Measurements from ENCODE around the gene LAMC2. TPM values are rescaled to one million over a fixed set of nuclear protein-coding genes. Genes with fewer than 3 reads are reported as not detected.

LAMC2 gene
- total and polyA plus RNA-seq, 8 donors: 38.1 to 104 (median 46.6) TPM

DNA sequence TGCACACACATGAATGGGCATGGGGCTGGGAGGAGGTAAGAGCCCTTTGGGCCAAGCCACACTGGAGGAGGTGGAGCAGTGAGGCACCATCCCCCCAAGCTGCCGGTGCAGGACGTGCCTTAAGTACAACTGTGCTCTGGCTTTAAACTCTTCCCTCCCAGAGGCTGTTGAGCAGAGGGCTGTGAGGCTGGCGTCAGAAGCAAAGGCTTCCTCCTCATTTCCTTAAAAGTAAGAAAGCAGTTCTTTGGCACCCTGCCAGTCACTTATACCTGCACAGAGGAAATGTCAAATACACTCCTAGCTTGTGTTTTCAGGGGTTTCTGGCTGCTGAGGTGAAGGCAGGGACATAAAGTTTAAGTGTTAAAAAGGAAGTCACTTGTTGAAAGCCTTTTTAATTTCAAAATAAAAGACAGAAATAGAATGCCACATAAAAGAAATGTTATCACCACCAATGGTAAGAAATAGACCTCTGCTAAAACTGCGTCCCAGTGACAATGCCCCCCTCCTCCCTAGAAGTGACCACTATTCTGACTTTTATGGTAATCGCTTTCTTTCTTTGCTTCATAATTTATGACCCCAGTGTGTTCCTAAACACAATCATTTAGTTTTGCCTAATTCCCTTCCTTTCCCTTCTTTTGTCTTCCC, 33.0 kb downstream of the LAMC2 start:
- H3K36me3 ChIP-seq: no peaks in the 10 kb centered on the region
- H3K27me3 ChIP-seq: no peaks in the 10 kb centered on the region
- no peak overlapping the region for H3K27ac ChIP-seq
- no peak for TF ChIP-seq CTCF (IDR thresholded peaks at IDR 0.05)
- no peaks in the 10 kb centered on the region for H3K9me3 ChIP-seq
- intact Hi-C loops (cut with DNase I): no loop called here
- DNase-seq (peak in 3 of 4 donors; percentile 51 to 84 (median 73)), ATAC-seq (peak; percentile 92)
- H3K4me3 ChIP-seq: no peak overlapping the region
- peaks cover 9 to 19% of the 10 kb centered on the region in 2 donors for H3K4me1 ChIP-seq

DNA sequence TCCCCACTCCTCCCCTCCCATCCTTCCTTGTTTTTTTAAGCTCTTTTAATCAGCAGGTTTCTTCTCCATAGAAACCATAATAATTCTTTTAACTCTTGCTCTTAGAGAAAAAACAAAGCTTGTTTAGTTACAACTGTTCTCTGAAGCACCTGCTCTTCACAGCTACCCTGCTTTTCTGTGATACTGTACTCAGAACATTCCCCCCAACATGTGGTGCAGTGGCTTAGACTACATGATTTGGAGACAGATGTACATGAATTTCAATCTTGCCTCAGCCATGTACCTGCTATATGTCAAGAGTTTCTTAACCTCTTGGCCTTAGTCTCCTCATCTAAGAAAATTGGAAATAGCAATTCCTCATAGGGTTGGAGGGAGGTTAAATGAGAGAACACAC, 33.5 kb downstream of the LAMC2 start:
- H3K36me3 ChIP-seq: no peaks in the 10 kb centered on the region
- H3K4me3 ChIP-seq: no peak overlapping the region
- ATAC-seq (no peak), DNase-seq (no peak)
- no peak overlapping the region for H3K27ac ChIP-seq
- H3K9me3 ChIP-seq: no peaks in the 10 kb centered on the region
- no peak for TF ChIP-seq CTCF (IDR thresholded peaks at IDR 0.05)
- H3K4me1 ChIP-seq: peaks cover 9 to 16% of the 10 kb centered on the region in 2 donors
- no peaks in the 10 kb centered on the region for H3K27me3 ChIP-seq
- intact Hi-C loops (cut with DNase I): loop anchor here in 1 of 2 donors (10.0 kb wide), 1 partner anchor 255 kb away; no protein-coding TSS in a partner anchor

DNA sequence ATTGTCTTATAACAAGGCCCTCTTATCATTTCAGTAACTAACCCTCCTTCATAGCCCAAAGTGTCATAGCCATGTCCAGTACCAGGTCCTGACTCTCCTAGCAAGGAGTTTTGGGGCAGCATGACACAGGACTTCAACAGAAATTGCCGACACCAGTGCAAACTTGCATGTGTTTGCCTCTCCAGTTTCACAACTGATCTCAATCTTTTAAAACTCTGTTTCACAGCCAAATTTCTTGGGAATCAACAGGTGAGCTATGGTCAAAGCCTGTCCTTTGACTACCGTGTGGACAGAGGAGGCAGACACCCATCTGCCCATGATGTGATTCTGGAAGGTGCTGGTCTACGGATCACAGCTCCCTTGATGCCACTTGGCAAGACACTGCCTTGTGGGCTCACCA, 36.8 kb downstream of the LAMC2 start:
- Histone ChIP-seq H3K36me3 (no peaks in the 10 kb centered on the region), H3K27ac (no peak overlapping the region), H3K4me1 (peaks cover 9 to 12% of the 10 kb centered on the region in 2 donors), H3K9me3 (no peaks in the 10 kb centered on the region), H3K27me3 (no peaks in the 10 kb centered on the region), H3K4me3 (no peak overlapping the region)
- intact Hi-C loops (cut with DNase I): loop anchor here in 1 of 2 donors (10.0 kb wide), 1 partner anchor 258 kb away; no protein-coding TSS in a partner anchor
- no peak for TF ChIP-seq CTCF (IDR thresholded peaks at IDR 0.05)
- DNase-seq (no peak), ATAC-seq (no peak)

- H3K27ac ChIP-seq: no peak overlapping the region
- no peak overlapping the region for H3K4me3 ChIP-seq
- intact Hi-C loops (cut with DNase I): loop anchor here in 1 of 2 donors (10.0 kb wide), 1 partner anchor 259 kb away; no protein-coding TSS in a partner anchor
- no peaks in the 10 kb centered on the region for H3K36me3 ChIP-seq
- DNase-seq: no peak
- no peak for ATAC-seq
- H3K4me1 ChIP-seq: peaks cover 9% of the 10 kb centered on the region in 2 donors
- no peaks in the 10 kb centered on the region for H3K9me3 ChIP-seq
- H3K27me3 ChIP-seq: no peaks in the 10 kb centered on the region
- no peak for TF ChIP-seq CTCF (IDR thresholded peaks at IDR 0.05)
These were observed 37.4 kb downstream of the LAMC2 start for GRCh38 chr1:183223467-183223866.

DNA sequence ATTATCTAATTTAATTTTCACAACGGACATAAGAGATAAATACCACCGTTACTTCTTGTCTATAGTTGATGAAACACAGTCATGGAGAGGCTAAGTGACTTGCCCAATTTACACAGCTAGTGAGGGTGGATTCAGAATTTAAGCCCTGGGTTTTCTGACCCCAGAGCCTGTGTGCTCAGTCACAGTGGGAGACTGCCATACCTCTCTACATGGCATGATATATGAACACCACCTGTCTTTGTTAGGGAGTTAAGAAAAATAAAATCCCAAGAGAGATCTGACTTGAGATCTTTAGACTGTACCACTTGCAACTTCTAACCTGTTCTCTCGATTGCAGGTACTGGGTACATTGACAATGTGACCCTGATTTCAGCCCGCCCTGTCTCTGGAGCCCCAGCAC, 40.3 kb downstream of the LAMC2 start:
- Histone ChIP-seq H3K9me3 (no peaks in the 10 kb centered on the region), H3K27me3 (no peaks in the 10 kb centered on the region), H3K36me3 (no peaks in the 10 kb centered on the region), H3K4me3 (no peak overlapping the region), H3K27ac (no peak overlapping the region), H3K4me1 (no peaks in the 10 kb centered on the region)
- DNase-seq (no peak), ATAC-seq (no peak)
- intact Hi-C loops (cut with DNase I): loop anchor here in 1 of 2 donors (10.0 kb wide), 1 partner anchor 262 kb away; no protein-coding TSS in a partner anchor
- no peak for TF ChIP-seq CTCF (IDR thresholded peaks at IDR 0.05)

Data from left lung (tissue), 10 donors.